ENCODE data around the gene PKP4. TPM values are rescaled to one million over a fixed set of nuclear protein-coding genes. Genes with fewer than 3 reads are reported as not detected.

Gene PKP4
- total RNA-seq, 1 experiment from 2014 or later, result 52.0 TPM

DNA sequence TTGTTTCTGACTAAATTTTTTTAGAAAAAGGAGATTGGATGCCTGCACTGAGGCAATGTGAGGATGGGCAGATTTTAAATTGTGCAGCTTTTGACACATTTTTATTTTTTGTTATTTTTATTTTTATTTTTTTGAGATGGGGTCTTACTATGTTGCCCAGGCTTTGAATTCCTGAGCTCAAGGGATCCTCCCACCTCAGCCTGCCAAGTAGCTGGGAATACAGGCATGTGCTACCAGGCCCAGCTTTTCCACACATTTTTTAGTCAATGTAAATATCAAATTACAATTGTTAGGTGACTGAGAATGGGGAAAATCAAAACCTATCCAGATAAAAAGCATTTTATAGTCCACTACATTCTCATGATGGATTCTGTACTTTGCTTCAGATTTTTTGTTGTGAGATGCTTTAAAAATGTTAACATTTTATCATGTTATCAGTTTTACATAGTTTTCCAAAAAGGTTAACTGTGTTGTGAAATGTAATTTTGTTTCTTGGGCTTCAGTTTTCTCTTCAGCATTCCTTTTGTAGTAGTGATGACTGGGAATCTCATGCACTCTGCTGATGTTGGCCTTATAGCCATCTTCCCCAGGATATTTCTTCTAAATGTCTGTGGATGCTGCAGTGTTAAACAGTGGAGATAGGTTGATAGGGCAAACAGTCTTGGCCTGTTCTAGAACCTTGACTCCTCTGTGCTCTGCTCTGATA is 41.4 kb downstream of the PKP4 start:
- Histone ChIP-seq H4K20me1 (ENCODE audit: control insufficient read depth, insufficient read depth, insufficient read length) (no peaks in the 10 kb centered on the region), H2BK5ac (ENCODE audit: insufficient read length, low read length) (no peak overlapping the region), H3K56ac (ENCODE audit: insufficient read length, low read depth, low read length) (no peak overlapping the region), H2AK5ac (ENCODE audit: insufficient read length, low read length) (no peak overlapping the region), H3K4ac (ENCODE audit: low read depth, low read length) (no peak overlapping the region), H3K9ac (ENCODE audit: extremely low read depth, insufficient read length, low read length) (no peak overlapping the region), H4K5ac (ENCODE audit: insufficient read length, low read depth, low read length) (no peak overlapping the region), H3K27me3 (ENCODE audit: insufficient read depth, low read length) (no peaks in the 10 kb centered on the region), H3K14ac (ENCODE audit: insufficient read depth, low read length) (no peak overlapping the region), H3K23me2 (ENCODE audit: insufficient read length, low read depth, low read length, poor library complexity, severe bottlenecking) (no peaks in the 10 kb centered on the region), H3K79me2 (ENCODE audit: insufficient read depth, low read length) (peaks cover 8% of the 10 kb centered on the region; the same call in 1 of the 2 replicates), H3K27ac (ENCODE audit: insufficient read length, low read depth, low read length) (peak overlapping the region; percentile 52), H3K23ac (ENCODE audit: insufficient read length, low read depth, low read length) (no peak overlapping the region), H2AFZ (ENCODE audit: low read length) (no peak overlapping the region), H3K4me1 (ENCODE audit: insufficient read depth, low read length) (no peaks in the 10 kb centered on the region; the same call in 1 of the 2 replicates), H3K79me1 (ENCODE audit: insufficient read depth, low read depth, low read length, poor library complexity, severe bottlenecking) (peaks cover 7% of the 10 kb centered on the region), H2BK15ac (ENCODE audit: low read depth, low read length) (0 out of 2 replicates have a peak overlapping the region, but pooled peaks have one; percentile 10), H3K4me2 (ENCODE audit: insufficient read depth, insufficient read length, low read length) (no peak overlapping the region), H2BK20ac (ENCODE audit: low read depth, low read length, poor library complexity, severe bottlenecking) (no peak overlapping the region), H4K8ac (replicated peaks; ENCODE audit: insufficient read length, low read depth, low read length) (no peak overlapping the region), H2BK120ac (ENCODE audit: low read depth, low read length, poor library complexity, severe bottlenecking) (no peak overlapping the region), H3K9me3 (ENCODE audit: control insufficient read depth, low read depth, low read length) (no peaks in the 10 kb centered on the region), H2BK12ac (ENCODE audit: insufficient read length, low read depth, low read length) (no peak overlapping the region), H3K18ac (ENCODE audit: insufficient read length, low read depth, low read length) (no peak overlapping the region), H3T11ph (ENCODE audit: low read length) (no peak overlapping the region), H4K91ac (ENCODE audit: insufficient read length, low read depth, low read length) (no peak overlapping the region)
- TF ChIP-seq, protein P1, sequence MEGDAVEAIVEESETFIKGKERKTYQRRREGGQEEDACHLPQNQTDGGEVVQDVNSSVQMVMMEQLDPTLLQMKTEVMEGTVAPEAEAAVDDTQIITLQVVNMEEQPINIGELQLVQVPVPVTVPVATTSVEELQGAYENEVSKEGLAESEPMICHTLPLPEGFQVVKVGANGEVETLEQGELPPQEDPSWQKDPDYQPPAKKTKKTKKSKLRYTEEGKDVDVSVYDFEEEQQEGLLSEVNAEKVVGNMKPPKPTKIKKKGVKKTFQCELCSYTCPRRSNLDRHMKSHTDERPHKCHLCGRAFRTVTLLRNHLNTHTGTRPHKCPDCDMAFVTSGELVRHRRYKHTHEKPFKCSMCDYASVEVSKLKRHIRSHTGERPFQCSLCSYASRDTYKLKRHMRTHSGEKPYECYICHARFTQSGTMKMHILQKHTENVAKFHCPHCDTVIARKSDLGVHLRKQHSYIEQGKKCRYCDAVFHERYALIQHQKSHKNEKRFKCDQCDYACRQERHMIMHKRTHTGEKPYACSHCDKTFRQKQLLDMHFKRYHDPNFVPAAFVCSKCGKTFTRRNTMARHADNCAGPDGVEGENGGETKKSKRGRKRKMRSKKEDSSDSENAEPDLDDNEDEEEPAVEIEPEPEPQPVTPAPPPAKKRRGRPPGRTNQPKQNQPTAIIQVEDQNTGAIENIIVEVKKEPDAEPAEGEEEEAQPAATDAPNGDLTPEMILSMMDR (conservative IDR thresholded peaks at IDR 0.05), result no peak
- no peaks in the 10 kb centered on the region for H3K27me3 Mint-ChIP-seq (ENCODE audit: low read depth)
- no peaks in the 10 kb centered on the region for H3K9me3 Mint-ChIP-seq
- no peak overlapping the region for H3K4me3 Mint-ChIP-seq
- H3K27ac Mint-ChIP-seq, result peak overlapping the region; percentile 15 to 56 (median 32); a peak in 4 of 7 replicates
- H3K36me3 Mint-ChIP-seq (ENCODE audit: insufficient read depth in 1 of 3, low read depth in 3 of 3), result no peaks in the 10 kb centered on the region
- no peak for DNase-seq
- peaks cover 34 to 37% of the 10 kb centered on the region in 2 experiments for H3K4me1 Mint-ChIP-seq
